NCI-H524 (cell line): ENCODE results near the gene IRF7.

Experiments
- DNase-seq, 2 experiments: peaks; one replicate each; lab custom pipeline; 2025; lab: John Stamatoyannopoulos, UW

The IRF7 gene

GRCh38 chr11:563812-564578, 51.8 kb downstream of the IRF7 start:
- no peak for DNase-seq

GRCh38 chr11:563066-563811, 52.5 kb downstream of the IRF7 start:
- no peak for DNase-seq
